GM19351 (cell line): ENCODE data around the gene FGF18.

Experiments used
- ATAC-seq: cut with Tn5 transposase; IDR thresholded peaks from one replicate; pipeline ENCODE4 v1.9.1; 2021; ENCODE audit warnings: mild to moderate bottlenecking, moderate library complexity; ENCODE audit not compliant: unreplicated experiment

Gene FGF18

DNA sequence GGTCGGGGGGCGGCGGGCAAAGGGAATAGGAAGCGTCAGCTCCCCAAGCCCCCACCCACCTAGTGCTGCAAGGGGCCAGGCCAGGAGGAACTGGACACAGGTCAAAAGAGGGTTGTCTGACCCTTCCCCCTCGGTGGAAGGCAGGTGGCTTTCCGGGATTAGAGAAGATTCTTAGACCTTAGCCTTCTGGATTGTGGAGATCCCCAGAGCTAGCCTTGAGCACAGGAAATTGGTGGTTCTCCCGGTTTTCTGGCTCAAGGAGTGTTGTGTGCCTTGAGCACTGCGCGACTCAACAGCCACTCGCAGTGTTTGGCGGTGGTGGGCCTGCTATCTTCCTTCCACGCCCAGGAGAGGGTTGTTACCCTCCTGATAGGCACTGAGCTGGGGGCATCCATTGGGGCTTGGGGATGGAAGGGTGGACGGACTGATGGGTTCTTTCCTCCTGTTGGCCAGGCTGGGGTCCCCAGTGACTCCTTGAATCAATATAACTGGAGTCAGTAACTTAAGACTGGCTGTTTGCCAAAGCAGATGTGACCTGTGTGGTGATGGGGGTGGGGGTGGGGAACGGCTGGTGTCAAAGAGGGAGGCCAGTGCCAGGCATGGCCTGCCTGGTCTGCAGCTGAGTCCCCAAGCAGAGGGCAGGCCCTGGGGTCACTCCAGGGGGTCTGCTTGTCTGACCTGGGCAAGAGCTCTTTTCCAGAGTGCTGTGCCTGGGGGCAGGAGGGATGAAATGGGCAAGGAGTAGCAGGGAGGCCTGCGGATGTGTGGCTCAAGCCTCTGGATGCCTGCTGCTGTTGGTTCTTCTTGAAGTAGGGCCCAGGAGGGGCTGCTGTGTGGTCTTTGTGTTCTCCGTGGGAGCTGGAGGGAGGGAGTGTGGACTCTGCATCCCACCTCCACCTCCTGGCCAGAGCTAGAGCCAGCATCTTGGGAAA, 2.1 kb downstream of the FGF18 start:
- no peak for ATAC-seq

DNA sequence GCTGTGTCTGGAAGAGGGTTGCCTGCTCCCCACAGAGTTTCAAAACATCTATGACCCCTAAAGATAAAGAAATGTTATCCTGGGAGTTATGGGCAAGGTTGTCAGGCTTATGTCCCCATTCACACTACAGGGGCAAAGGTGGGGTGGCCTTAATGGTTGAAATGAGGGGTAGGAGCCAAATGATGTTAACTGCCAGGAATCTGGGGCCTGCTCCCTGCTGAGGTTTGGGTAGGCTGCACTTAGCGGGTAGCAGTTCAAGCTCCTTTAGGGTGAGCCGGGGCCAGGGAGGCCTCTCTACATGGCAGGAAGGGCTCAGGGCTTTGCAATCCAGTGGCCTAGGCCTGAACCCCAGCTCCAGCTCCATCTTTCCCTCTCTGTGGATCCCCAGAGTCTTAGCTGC, 3.0 kb downstream of the FGF18 start:
- no peak for ATAC-seq

GRCh38 chr5:171422902-171423663, 3.6 kb downstream of the FGF18 start:
- no peak for ATAC-seq

- no peak for ATAC-seq
Observed at GRCh38 chr5:171424726-171425125, 5.3 kb downstream of the FGF18 start.

GRCh38 chr5:171425596-171426244, 6.3 kb downstream of the FGF18 start:
- ATAC-seq, result no peak

DNA sequence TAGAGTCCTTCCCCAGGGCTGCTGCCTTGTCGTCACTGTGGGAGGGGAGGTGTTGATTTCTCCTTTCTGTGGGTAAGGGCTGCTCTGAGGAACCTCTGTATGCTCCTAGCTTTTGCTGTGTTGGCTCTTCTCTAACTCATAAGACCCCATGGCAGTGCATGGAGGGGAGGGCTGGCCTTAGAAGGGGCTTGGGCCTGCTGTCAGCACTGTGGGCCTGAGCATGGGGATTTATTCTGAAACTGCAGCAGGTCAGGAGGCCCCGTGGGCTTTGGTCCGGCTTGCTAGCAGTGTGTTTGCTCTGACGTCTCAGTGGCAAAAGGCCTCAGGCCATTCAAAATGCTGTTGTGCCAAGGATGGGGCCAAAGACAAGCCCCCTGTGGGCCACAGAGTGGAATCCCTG, 6.8 kb downstream of the FGF18 start:
- ATAC-seq, result no peak

DNA sequence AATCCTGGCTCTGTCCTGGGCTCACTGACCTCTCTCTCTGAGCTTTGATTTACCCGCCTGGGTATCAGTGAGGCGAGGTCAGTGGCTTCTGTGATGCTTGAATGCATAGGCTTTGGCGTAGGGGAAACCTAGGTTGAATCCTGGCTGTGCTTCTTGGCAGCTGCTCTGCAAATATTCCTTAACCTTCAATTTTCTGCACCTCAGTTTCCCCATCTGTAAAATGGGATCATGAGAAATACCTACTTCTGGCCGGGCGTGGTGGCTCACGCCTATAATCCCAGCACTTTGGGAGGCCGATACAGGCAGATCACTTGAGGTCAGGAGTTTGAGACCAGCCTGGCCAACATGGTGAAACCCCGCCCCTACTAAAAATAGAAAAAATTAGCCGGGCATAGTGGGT, 7.2 kb downstream of the FGF18 start:
- ATAC-seq, result no peak

DNA sequence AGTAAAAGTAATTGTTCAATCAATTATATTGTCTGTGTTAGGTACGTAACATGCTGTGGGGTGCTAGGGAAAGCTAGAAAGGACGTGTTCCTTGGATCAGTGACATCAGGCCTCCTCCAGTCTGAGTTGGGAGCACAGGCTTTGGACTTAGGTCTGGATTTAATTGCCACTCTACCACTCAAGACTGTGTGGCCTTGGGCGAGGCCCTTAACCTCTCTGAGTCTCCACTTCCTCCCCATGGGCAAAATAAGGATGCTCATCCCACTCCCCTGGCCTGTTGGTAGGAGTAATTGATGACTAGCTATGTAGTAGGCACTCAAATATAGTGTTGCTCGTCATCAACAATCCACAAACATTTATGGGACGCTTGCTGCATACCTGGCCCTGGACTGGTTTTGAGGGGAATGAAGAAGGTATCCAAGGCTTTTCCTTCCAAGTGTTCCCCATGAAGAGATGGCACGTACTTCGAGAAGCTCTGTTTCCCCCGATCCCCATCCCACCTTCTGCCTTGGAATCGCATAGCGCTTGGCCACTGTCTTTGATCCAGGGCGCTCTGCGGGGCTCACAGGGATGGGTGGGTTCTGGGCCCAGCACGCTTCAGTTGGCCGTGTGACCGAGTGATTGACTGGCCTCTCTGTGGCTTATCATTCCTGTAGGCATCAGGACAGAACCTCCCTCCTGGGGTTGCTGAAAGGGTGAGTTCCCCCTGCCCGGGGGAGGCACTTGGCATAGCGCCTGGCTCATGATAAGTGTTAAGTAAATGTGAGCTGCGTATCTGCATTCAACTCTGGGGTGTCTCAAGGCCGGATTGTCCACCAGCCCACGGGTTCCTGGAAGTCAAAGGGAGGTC, 8.1 kb downstream of the FGF18 start:
- no peak for ATAC-seq

DNA sequence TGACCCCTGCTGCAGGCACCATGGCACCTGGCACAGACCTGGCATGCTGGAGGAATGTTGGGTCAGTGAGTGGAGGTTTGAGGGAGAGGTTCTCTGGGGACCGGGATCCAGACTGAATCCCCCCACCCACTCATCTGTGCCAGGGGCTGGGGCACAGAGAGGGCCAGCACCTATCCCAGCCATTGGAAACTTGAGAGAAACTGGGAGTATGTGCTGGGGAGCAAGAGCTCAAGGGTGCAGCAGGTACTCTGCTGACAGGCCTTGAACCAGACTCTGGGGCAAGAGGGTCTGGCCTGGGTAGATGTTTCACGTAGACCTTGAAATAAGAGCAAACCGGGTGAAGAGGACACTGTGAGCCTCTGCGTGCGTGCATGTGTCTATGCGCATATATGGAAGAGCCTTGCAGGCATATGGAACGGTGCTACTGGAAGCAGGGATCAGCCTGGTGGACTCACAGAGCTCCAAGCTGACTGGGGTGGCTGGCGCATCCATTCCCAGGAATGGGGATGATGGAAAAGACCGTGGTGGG, 8.8 kb downstream of the FGF18 start:
- no peak for ATAC-seq

GRCh38 chr5:171428809-171429542, 9.5 kb downstream of the FGF18 start:
- no peak for ATAC-seq

DNA sequence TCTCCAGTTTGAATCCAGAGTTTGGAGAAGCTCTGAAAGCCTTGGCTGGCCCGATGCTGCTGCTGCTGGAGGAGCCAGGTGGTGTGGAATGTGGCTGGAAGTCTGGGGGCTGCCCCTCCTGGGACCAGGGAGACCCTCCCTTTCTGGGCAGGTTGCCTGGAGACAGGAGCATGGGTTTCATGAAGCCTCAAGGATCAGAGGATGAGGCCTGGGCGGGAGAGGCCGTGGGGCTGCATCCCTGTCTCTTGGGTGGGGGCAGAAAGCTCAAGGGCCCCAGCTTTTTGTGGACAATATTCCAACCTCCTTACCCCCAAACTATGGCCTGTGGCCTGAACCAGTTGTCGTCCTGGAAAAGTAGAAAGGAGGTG, 10.1 kb downstream of the FGF18 start:
- no peak for ATAC-seq

DNA sequence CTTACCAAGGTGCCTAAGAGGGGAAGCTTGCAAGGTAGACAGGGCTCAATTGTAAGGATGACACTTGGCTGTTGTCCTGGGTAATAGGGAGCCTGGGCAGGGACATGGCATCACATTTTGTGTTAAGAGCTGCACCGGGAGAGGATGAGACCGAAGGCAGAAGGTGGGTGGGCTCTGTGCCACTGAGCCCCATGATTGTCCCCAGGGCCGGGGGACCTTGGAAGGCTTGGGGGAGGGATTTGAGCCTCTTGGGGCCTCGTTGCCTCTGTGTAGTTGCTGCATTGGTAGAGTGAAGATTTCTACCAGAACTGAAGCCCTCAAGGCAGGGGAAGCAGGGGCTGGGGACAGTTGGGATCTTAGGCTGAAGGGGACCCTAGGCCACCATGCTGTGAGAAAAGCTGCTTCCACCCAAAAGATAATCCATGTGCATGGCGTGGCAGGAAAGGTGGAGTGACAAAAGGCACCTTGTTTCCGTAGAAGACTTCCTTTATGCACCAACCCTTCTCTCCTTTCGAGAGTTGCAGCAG, 11.9 kb downstream of the FGF18 start:
- ATAC-seq, result no peak

DNA sequence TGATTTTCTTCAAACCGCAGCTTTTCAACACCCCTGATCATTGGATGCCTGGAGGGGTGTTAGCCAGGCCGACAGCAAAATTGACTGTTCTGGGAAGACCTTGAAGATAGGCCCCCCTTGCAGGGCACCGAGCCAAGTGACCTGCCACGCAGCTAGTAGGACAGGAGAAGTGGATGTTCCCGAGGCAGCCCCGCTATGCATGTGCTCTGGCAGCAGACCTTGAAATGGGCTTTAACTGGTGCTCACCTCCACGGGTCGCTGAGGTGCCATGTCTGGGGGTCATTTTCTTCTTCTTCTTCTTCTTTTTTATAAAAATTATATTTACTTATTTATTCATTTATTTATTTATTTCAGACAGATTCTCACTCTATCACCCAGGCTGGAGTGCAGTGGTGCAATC, 12.6 kb downstream of the FGF18 start:
- ATAC-seq, result no peak

- no peak for ATAC-seq
Observed at GRCh38 chr5:171432583-171433351, 13.3 kb downstream of the FGF18 start.

DNA sequence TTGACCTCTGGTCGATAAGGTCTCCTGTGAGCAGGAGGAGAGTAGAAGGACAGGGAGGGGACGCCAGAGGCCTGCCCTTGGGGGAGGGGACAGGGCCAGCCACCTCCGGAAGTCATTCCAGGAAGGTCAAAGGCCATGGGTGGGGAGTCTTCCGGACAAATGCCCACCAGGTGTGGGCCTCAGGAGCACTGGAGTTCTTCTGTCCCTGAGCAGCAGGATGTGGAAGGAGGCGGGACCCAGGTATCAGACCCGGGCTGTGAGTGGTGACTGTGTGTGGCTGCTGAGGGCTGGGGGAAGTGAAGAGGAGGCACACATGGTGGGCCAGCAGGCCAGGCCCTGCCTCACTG, 13.9 kb downstream of the FGF18 start:
- ATAC-seq, result no peak

DNA sequence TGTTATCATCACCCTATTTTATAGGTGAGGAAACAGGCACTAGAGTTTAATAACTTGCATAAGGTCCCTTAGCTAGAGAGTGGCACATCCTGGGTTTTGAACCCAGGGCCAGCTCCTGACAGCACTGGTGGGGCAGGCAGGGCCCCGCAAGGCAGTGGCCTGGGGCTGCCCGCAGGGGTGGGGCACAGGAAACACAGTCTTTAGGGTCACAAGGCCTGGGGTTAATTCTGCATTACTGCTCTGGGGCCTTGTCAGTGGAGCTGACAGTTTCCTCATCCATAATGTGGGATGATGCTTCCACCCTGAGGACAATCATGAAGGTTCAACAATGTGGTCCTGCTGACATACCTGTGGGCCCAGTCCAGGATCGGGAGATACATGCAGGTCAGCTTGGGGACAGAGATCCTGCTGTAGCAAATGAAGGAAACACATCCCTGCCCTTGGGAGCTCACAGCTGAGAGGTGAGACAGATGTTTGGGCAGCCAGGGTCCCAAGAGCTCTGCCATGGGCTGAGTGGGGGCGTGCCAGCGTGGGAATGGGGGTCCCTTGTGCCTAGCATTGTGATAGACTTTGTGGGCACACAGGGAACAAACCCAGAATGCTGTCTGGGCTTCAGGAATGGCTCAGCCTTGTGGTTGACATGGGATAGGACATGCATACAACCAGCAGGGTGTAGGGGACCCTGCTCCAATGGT, 14.7 kb downstream of the FGF18 start:
- no peak for ATAC-seq

GRCh38 chr5:171434874-171435273, 15.4 kb downstream of the FGF18 start:
- no peak for ATAC-seq

DNA sequence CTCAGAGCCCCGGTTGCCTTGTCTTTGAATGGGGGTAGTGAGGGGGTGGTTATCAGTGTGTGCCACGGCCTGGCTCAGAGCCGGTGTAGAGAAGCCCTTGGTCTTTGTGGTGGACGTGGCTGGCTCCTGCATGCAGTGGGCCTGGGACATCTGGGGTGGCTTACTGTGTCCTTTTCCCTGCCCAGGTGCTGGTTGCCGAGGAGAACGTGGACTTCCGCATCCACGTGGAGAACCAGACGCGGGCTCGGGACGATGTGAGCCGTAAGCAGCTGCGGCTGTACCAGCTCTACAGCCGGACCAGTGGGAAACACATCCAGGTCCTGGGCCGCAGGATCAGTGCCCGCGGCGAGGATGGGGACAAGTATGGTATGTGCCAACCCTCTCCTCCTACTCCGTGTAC, 16.5 kb downstream of the FGF18 start:
- ATAC-seq, result no peak
